Measurements from ENCODE around the gene UBTD2.

UBTD2 gene

DNA sequence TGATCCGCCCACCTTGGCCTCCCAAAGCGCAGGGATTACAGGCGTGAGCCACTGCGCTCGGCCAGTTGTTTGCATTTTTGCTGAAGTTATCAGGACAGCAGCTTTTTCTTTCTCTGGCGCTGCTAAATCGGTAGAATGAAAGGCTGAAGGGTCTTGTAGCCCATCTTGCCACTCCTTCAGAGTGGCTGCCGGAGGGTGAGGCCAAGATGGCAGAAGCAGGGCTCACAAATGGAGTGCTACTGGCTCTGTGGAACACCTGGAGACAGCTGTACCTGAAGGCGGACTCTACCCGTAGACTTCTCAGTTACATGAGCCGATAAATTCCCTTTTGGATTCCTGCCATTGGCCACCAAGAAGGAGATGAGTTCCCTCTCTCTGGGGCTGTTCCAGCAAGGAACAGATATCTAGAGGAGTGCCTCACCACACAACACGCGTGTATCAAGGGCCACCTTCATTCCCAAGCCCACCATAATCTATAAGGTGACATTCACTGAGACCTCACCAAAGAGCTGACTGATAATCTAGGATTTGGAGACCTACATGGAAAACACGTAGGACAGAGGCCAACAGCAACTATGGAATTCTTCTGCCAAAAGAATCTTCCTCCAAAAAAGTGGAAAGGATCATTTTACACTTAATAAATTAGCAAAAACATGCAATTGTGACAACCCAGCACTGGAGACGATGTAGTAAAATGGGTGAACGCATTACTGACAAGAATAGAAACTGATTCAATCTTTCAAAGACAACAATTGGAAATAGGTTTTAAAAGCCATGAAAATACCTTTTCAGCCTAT lies 117.3 kb downstream of the UBTD2 start:
- DNase-seq = no peak

DNA sequence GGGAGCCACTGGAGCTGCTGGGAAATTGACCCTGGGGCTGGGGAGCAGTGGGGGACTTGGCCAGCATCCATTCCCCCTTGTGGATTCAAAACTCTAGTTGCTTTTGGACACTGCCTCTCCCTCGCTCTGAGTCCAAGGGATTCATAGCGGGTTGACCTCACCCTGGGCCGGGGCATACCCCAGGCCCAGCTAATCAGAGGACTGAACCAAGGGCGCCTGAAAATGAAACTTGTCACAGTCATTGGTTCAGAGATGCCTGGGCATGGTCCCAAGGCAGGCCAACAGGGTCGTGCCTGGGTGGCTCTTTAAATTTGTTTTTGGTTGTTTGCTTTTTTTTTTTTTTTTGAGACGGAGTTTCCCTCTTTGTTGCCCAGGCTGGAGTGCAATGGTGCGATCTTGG lies 118.1 kb downstream of the UBTD2 start:
- no peak for DNase-seq

DNA sequence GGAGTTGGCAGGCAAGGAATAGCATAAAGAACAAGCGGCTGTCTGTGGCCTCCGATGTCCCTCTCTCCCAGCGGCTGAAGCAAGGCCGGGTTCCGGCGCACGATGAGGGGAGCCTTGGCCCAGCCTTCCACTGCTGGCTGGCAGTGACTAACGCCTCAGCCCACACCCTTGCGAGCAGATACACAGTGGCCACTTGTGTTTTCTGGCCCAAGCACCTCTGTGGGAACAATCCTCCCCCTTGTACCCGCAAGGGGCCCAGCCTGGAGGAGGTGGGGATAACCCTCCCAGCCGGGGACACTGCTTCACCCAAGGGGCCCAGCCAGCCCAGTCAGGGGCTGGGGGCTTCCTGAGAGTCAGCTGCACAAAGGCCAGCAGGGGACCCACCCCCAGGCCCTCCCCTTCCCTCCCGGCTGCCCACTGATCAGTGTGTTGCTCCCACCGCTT lies 118.8 kb downstream of the UBTD2 start:
- DNase-seq = no peak

DNA sequence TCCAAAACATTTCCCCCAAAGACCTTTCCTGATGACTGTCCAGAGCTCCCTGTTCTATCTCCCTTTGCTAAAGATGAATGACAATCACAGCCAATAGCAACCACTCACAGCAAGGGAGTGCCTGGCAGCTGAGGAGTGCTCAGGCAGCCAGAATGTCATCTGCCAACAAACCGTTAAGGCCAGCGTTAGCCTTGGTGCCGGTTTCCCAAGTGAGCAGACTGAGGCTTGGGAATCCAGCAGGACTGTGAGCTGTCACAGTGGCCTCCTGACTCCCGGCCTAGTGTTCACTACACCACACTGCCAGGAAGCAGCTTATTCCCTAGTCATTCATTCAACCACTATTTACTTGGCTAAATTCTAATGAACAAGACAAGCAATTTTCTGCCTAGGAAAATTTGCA lies 120.2 kb downstream of the UBTD2 start:
- DNase-seq = no peak

DNA sequence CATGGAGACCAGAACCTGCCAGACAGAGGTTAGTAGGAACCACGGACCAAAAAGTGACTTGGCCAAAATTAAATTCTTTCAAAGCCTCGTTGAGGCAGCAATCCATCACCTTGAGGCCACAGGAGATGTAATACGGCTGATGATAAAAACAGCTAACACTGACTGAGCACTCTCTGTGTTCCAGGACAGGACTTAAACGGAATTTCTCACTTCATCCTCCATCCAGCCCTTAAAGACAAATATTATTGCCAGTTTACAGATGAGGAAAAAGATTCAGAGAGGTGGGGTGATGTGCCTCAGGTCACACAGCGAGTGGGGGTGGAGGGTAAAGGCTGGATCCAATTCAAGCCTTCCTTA lies 120.6 kb downstream of the UBTD2 start:
- DNase-seq = no peak

DNA sequence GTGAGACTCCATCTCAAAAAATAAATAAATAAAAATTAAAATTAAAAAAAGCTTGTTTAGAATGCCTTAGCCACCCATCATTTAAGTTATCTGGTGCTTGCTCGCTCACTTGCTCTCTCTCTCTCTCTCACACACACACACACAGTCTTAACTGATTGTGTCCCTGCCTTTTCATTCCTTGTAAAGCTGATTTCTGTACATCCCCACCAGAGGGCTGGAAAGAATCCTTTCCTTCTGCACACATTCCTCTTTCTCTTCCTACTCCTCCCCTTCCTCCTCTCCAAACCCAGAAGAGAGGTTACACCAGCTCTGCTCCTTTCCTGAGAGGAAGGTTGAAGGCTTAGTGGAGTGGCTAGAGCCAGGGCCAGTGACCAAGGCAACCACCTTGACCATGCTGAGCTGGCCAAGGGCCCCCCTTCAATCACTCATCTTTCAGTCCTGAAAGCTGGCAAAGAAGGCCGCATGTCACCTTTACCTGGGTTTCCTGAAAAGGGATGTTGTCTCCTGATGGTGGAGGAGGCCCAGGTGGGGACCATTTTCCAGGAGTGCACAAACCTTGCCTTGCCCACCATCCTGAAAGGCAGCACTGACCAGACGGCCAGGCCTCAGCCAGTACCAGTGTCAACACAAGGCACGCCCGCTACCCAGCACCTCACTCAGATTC lies 121.1 kb downstream of the UBTD2 start:
- DNase-seq = no peak

DNA sequence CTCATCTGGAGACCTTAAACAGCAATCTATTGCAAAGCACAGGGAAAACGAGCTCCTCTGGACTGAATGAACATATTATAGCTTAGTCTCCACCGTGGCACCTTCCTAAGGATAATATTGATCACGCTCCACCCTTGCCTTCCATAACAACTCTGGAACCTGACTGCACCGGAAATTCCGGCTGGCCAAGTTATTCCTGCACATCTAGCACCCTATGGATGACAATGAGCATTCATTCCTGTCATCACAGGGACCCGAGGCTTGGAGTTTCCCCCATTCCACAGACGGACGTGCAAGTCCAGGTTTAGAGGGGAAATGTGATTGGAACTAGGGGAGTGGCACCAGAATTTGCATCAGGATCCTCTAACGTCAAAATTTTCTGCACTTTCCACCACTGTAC lies 123.1 kb downstream of the UBTD2 start:
- no peak for DNase-seq

All from hematopoietic multipotent progenitor cell treated with erythropoietin and hydrocortisone succinate and interleukin-3 and kit ligand, for 6 days (in vitro differentiated cells).